Activated CD8-positive, alpha-beta memory T cell treated with anti-CD3 and anti-CD28 coated beads for 36 hours (primary cell): Measurements from ENCODE around the gene AGPS. TPM values are rescaled to one million over a fixed set of nuclear protein-coding genes. Genes with fewer than 3 reads are reported as not detected.
"Not testable (repeated sequence)": the region's sequence is repeated elsewhere in the genome, so short reads cannot be mapped to it uniquely, and the experiment has no call there.

Experiments
- CTCF ChIA-PET: fragments of 350-600 bp; sonication (Branson Sonifier 250); formaldehyde crosslinking; loops from one replicate; lab custom pipeline; 2021; ENCODE audit warnings: antibody characterized with exemption; lab: Charles Lee
- POLR2A ChIA-PET: fragments of 350-600 bp; sonication (Branson Sonifier 250); formaldehyde crosslinking; loops from one replicate; lab custom pipeline; 2021; ENCODE audit warnings: antibody characterized with exemption; lab: Charles Lee
- total RNA-seq, 2 experiments: library from RNA; stranded (reverse); gene quantifications; one replicate each; pipeline ENCODE4 v1.2.3, GENCODE V29; 2021

Gene AGPS
- total RNA-seq, 2 experiments from 2014 or later = 64.8 to 69.7 TPM

DNA sequence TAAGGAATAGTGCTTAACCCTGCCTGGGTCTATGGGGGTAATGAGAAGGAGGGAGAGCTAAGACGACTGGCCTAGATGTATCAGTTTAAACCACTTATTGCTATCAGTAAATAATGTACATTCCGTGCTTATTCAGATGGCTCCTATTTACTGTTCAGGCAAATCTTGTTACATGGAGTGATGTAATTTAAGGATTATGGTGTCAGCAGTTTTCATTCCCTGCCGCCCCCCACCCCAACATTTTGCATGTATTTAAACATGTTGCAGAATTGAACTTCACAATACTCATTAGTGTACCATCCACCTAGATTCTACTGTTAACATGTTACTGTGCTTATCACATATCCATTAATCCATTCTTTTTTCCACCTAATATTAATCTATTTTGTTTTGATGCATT is 11.7 kb downstream of the AGPS start:
- CTCF ChIA-PET = no interaction called here
- POLR2A ChIA-PET = no interaction called here

DNA sequence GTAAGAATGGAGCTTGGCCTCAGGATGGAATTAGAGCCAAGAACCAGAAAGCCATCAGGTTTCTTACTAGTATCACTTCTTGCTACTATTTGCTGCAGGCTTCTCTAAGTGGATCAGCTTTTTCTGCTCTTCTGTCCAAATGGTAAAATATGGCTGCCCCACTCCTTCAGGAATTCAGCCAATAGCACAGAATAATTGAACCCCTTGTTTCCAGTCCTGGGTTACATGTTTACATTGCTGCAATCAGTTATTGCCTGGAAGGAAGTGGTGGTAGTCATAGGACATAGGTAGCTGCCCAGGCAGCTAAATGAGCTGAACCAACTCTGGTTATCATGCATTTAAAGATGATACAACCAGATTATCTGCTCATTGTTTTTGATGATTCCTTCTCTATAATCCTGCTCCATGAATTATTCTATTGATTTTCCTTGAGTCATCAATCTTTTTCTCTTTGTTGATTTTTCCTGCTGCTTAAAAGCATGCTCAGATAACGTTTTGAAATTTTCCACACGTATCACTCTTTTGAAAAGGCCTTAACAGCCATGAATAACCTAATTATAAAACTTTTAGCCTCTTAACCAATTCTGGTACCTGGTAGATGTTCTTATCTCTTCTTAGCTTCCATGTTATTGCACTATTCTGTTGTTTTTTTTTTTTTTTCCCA is 12.6 kb downstream of the AGPS start:
- POLR2A ChIA-PET = no interaction called here
- CTCF ChIA-PET = interaction anchor here (2.2 kb wide), 1 partner anchor 13 kb away, joined by 6 read pairs; the partner anchor contains the start of gene AGPS

DNA sequence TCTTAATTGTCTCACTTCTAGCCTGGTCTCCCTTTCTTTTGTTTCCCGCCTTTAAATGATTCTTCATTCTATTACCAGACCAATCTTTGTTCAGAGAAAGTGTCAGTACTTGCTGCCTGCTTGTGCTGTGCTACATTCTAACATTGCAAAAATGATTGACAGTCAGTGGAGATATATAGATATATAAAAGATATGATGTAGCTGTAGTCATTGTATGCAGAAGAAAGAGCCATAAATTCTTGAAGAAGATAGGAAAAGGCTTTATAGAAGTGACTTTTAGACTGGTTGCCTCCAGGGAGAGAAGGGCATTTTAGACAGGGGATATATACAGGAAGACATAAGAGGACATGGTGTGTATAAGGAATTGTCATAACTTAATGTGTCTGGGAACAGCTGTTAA is 13.6 kb downstream of the AGPS start:
- CTCF ChIA-PET = interaction anchor here (2.2 kb wide), 1 partner anchor 14 kb away, joined by 6 read pairs; the partner anchor contains the start of gene AGPS
- POLR2A ChIA-PET = interaction anchor here (1.0 to 1.2 kb wide), 2 partner anchors 13 to 14 kb away, joined by 3 read pairs; partner anchors contain the start of gene AGPS

DNA sequence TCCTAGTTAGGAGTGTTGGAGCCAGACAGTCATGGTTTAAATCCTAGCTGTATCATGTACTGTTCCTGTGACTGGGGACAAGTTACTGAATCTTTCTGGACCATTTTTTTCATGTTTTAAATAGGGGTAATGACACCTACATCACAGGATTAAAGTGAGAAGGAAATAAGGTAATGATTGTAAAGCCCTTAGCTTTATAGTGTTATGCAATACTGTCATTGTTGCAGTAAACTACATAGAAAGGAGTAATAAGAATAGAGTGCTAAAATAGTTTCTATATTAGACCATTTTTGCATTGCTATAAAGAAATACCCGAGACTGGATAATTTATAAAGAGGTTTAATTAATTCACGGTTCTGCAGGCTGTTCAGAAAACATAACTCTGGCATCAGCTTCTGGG is 14.5 kb downstream of the AGPS start:
- POLR2A ChIA-PET = interaction anchor here (1.0 to 1.2 kb wide), 2 partner anchors 14 to 15 kb away, joined by 3 read pairs; partner anchors contain the start of gene AGPS
- CTCF ChIA-PET = no interaction called here

DNA sequence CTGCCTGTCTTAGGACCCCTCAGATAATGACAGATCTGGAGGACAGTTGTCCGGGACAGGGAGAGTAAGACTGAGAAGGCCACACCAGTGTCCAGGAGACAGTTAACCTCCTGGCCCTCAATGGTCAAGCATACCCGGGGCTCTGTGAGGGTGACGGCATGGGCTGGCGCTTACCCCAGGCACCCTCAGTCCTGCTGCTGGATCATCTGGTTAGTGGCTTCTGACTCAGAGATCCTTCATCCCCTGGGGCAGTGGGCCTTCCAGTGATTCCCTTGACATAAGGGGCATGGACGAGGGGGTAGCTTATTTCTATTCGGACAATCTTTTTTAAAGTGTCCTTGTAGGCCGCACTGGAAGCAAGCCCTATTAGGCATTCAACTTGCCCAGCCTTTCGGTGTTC is 18.1 kb downstream of the AGPS start:
- POLR2A ChIA-PET, CTCF ChIA-PET: not testable (repeated sequence)

DNA sequence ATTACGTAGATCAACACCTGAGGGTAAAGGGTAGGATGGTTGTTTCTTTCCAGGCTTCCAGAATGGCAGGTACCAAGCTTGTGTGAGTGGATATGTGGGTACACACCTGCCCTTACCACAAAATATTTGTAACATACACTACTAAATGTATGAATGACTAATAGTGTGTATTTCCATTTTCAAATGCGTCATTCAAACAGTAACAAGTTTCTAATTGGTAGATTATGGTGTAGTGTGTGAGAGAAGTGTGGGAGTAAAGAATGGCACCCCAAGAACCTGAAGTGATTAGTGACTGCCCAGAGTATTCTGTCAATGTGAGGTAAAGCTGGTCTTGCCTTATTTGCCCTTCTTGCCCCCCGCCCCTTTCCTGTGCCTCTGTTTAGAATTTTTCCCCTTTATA is 21.1 kb downstream of the AGPS start:
- ChIA-PET CTCF (interaction anchor here (1.2 to 1.6 kb wide), 3 partner anchors 13 to 249 kb away, joined by 3 to 4 read pairs (median 4); no protein-coding TSS in a partner anchor), POLR2A (interaction anchor here (1.2 kb wide), 1 partner anchor 21 kb away, joined by 4 read pairs; the partner anchor contains the start of gene AGPS)

DNA sequence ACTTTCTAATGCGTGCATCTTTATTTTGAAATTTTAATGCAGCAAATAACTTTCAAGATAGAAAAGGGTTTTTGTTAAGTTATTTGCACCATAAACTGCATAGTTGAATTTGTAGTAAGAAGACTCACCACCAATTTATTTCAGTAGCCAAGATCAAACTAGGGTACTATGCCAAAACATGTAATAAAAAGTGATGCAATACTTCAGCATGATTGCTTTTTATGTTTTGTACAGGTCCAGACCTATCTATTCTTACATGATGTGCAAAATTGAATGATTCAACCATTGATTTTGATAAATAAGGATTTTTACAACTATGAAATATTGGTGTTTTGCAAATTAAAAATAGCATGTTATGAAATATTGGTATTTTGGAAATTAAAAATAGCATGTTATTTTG is 26.7 kb downstream of the AGPS start:
- ChIA-PET POLR2A (no interaction called here), CTCF (no interaction called here)

DNA sequence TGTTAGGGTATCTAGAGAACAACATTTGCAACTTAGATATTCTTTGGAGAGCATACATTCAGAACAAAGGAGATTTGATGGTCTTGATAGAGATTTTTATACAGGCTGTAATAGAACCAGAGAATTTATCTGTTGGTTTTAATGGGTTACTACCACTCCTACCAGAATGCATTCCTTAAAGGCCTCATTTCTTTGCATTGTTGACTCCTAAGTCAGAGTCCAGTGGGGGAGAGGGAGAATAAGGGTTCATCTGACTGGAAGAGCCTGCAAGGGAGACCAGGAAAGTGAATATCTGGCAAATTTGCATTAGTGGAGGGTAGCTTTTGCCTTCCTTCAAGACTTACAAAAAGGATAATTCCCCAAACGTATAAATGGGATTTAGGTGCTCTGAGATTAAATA is 29.7 kb downstream of the AGPS start:
- CTCF ChIA-PET = no interaction called here
- POLR2A ChIA-PET = no interaction called here

DNA sequence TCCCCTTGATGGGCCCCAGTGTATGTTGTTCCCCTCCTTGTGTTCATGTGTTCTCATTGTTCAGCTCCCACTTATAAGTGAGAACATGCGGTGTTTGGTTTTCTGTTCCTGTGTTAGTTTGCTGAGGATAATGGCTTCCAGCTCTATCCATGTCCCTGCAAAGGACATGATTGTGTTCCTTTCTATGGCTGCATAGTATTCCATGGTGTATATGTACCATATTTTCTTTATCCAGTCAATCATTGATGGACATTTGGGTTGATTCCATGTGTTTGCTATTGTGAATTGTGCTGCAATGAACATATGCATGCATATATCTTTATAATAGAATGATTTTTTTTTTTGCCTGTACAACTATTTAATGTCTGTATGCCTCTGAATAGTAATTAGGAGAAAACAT is 31.5 kb downstream of the AGPS start:
- CTCF ChIA-PET = not testable (repeated sequence)

DNA sequence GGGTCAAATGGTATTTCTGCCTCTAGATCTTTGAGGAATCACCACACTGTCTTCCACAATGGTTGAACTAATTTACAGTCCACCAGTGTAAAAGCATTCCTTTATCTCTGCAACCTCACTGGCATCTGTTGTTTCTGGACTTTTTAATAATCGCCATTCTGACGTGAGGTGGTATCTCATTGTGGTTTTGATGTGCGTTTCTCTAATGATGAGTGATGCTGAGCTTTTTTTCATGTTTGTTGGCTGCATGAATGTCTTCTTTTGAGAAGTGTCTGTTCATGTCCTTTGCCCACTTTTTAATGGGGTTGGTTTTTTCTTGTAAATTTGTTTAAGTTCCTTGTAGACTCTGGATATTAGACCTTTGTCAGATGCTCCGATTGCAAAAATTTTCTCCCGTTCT is 32.0 kb downstream of the AGPS start:
- CTCF ChIA-PET, POLR2A ChIA-PET: not testable (repeated sequence)

More for the DNA sequence above, 31.5 kb downstream of the AGPS start:
- POLR2A ChIA-PET = not testable (repeated sequence)

DNA sequence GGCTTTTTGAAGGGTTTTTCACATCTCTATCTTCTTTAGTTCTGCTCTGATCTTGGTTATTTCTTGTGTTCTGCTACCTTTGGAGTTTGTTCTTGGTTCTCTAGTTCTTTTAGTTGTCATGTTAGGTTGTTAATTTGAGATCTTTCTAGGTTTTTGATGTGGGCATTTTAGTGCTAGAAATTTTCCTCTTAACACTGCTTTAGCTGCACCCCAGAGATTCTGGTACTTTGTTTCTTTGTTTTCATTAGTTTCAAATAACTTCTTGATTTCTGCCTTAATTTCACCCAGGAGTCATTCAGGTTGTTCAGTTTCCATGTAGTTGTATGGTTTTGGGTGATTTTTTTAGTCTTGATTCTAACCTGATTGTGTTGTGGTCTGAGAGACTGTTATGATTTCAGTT is 34.7 kb downstream of the AGPS start:
- ChIA-PET POLR2A (no interaction called here), CTCF (no interaction called here)

DNA sequence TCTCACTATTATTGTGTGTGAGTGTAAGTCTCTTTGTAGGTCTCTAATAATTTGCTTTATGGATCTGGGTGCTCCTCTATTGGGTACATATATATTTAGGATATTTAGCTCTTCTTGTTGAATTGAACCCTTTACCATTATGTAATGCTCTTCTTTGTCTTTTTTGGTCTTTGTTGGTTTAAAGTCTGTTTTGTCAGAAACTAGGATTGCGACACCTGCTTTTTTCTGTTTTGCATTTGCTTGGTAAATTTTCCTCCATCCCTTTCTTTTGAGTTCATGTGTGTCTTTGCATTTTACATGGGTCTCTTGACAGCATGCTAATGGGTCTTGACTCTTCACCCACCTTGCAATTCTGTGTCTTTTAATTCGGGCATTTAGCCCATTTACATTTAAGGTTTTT is 35.4 kb downstream of the AGPS start:
- CTCF ChIA-PET = interaction anchor here (0.6 kb wide), 1 partner anchor 14 kb away, joined by 3 read pairs; no protein-coding TSS in a partner anchor
- POLR2A ChIA-PET = not testable (repeated sequence)

DNA sequence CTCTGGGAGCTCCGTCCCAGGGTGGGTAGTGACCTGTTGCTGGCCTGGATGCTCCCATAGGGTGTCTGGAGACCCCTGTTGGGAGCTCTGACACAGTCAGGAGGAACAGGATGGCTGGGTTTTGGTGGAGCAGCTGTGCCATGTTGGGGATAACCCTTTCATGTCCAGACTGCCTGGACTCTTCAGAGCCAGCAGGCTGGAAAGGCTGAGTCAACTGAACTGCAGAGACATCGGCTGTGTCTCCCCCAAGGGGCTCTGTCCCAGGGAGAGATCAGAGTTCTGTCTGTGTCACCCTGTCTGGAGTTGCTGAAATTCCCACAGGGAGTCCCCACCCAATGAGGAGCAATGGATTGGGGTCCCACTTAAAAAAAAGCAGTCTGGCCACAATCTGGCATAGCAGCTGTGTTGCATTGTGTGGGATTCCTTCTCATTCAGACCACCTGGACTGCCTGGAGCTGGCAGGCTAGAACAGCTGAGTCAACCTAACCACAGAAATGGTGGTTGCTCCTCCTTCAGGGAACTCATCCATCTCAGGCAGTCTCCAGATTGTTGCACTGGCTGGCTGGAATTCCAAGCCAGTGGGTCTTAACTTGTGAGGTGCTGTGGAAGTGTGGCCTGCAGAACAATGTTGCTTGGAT is 37.2 kb downstream of the AGPS start:
- ChIA-PET POLR2A (no interaction called here), CTCF (no interaction called here)

DNA sequence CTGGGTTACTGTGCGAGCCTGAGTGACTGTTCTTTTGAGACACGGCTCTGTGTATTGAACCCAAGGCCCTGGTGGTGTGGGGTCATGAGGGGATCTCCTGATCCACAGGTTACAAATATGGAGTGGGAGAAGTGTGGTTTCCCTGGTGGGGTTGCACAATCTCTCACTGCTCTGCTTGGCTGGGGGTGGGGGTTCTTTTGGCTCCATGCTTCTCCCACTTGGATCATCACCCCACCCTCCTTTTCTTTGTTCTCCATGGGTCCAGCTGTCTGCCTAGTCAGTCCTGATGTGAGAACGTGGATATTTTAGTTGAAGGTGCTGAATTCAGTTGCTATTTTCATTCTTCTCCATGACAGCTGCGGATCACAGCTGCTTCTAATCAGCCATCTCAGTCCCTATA is 37.8 kb downstream of the AGPS start:
- CTCF ChIA-PET = no interaction called here
- POLR2A ChIA-PET = no interaction called here

DNA sequence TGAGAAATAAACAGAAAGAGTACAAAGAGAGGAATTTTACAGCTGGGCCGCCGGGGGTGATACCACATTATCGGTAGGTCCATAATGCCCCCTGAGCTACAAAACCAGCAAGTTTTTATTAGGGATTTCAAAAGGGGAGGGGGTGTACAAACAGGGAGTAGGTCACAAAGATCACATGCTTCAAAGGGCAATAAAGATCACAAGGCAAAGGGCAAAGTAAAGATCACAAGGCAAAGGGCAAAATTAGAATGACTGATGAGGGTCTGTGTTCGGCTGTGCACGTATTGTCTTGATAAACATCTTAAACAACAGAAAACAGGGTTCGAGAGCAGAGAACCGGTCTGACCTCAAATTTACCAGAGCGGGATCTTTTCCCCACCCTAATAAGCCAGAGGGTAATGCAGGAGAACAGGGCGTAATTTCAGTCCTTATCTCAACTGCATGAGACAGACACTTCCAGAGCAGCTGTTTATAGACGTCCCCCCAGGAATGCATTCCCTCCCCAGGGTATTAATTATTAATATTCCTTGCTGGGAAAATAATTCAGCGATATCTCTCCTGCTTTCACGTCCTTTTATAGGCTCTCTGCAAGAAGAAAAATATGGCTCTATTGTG is 38.6 kb downstream of the AGPS start:
- CTCF ChIA-PET, POLR2A ChIA-PET: not testable (repeated sequence)

DNA sequence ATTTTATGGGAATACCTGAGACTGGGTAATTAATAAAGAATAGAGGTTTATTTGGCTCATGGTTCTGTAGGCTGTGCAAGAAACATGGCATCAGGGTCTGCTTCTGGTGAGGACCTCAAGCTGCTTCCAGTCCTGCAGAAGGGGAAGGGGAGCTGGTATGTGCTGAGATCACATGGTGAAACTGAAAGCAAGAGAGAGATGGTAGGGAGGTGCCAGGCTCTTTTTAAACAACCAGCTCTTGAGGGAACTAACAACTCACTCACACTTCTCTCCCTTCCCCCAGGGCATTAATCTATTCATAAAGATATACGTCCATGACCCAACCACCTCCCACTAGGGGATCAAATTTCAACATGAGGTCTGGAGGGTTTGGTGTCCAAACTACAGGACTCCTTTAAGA is 40.1 kb downstream of the AGPS start:
- POLR2A ChIA-PET = no interaction called here
- CTCF ChIA-PET = no interaction called here

DNA sequence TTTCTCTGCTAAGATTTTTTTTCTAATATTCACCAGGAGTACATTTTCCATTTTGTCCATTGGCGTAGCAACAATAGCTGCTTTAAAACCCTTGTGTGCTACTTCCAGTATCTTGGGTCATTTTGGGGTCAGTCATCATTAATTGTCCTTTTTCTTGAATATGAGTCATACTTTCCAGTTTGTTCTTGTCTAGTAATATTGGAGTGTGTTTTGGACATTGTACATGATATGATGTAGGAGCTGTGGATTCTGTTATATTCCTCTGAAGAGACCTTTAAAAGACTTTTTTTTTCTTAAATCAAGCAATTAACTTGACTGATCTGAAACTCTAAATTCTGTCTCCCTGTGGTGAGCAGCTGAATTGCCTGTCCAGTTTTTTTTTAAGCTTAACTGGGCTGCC is 40.8 kb downstream of the AGPS start:
- POLR2A ChIA-PET = no interaction called here
- CTCF ChIA-PET = no interaction called here

DNA sequence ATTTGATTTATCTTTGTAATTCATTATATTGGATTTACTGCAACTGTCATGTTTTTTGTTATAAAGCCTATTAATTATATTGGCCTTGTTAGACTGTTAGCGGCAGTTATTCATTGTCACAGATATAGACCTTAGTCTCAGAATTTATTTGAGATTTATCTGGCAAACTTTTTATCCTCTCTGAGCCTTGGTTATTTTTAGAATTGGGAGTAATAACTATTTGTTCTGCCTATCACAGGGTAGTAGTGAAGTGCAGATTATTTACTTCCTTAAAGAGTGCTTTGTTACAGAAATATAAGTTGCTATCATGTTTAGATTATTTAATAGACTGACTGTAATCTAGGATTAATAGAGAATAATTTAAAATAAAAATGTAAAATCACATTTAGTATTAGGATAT is 41.9 kb downstream of the AGPS start:
- CTCF ChIA-PET = no interaction called here
- POLR2A ChIA-PET = no interaction called here

DNA sequence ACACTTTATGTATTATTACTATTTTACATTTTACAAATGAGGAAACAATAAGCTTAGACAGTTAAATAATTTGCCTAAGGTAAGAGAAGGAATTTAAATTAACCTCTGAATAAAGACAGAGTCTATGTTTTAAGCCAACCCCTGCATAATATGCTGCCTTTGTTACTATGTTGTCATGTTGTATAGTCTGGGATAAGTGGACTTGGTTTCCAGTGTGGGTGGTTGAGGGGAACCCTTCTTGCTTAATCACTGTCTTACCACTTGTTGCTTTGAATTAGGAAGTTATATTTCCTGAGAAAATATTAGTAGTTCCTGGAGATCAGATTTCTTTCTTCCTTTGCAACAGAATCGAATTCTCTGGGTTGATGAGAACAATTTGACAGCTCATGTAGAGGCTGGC is 52.6 kb downstream of the AGPS start:
- ChIA-PET POLR2A (no interaction called here), CTCF (no interaction called here)

DNA sequence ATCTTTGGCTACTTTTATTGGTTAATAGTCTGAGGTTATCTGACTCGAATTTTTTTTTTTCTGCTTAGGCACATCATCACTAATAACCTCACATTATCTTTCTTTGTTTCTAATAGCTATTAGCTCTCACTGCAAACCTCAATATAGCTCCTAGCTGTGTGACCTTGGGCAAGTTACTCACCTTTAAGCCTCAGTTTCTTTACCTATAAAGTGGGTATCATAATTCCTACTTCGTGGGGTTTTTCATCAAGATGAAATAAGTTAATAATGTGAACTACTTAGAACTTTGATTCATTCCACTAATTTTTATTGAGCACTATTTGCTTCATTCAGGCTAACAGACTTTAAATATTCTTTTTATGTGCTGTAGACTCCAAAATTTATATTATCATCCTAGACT is 55.5 kb downstream of the AGPS start:
- POLR2A ChIA-PET = no interaction called here

DNA sequence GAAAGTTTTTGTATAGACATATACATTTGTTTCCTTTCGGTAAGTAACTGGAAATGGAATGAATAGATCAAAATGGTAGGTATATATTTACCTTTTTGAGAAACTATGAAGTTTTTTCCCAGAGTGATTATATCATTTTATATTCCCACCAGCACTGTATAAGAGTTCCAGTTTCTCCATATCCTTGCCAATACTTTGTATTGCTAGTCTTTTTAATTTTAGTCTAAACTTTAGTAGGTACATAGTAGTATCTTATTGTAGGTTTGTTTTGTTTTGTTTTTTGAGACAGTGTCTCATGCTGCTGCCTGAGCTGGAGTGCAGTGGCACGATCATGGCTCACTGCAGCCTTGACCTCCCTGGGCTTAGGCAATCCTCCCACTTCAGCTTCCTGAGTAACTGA is 56.6 kb downstream of the AGPS start:
- ChIA-PET POLR2A (no interaction called here), CTCF (no interaction called here)

More for the DNA sequence above, 55.5 kb downstream of the AGPS start:
- CTCF ChIA-PET = no interaction called here
